GM19099 (cell line): ENCODE data around the gene LHPP.

Experiments used
- POLR2A ChIP-seq: IDR thresholded peaks from 3 replicates; pipeline ENCODE4 v1.6.1; 2011; ENCODE audit warnings: low read depth; ENCODE audit not compliant: insufficient read length; ENCODE audit errors: extremely low read depth

LHPP gene

DNA sequence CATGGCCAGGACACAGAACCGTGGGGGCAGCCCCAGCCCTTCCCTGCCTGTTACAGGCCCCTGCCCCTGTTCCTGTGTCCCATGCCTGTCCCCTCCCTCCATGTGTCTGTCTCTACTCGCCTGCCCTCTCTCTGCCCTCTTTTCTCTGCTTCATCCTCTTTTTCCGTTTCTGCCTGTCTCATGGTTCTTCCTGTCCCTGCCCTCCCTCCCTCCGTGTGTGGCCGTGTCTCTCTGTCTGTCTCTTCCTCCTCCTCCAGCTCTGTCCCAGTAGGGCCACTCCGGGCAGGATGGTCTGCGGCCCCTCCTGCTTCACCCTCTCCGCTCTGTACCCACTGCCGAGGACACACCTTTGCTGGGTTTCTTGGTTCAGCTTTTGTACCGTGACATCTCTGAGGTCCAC is 145.2 kb downstream of the LHPP start:
- no peak for TF ChIP-seq POLR2A

DNA sequence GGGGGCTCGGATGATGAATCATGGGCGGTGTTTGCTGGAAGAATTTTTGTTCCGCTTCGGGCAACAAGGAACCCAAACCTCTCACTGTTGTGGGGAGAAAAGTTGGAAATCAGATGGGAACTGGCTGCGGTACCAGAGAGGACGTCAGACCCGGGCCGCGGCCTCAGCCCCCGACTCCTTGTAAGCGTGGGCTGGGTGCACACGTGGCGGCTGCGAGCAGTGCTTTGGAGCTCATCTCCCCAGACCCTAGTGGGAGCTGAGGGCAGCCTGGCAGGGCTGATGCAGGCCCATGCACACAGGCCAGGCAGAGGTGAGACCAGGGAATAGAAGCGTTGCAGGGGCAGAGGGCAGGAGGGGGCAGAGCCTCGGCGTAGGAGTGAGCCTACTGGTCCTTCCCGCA is 146.1 kb downstream of the LHPP start:
- no peak for TF ChIP-seq POLR2A

DNA sequence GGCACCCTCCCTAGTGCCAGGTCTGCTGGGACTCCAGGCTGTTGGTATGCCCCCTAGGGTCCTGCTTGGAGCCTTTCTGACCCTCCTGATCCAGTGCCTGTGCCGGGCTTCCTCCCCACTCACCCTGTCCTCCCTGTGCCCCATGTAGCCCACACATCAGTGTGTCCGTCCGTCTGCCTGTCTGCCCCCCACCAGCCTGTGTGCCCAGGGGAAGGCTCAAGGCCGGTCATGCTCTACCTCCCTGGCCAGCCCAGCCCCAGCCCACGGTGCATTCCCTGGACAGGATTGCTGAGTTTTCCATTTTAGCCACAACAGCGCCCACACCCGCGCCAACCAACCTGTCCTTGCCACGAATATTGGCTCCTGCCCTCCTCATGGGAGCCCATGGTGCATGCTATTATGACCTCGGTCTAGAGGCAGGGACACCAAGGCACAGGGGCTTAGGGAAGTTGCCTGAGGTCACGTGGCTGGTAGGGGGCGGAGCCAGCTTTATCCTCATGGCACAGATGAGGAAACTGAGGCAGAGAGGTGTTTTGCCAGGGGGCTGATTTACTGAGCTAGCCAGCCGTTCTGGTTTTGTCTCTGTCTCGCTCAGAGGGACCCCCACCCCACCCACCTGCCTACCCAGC is 146.6 kb downstream of the LHPP start:
- TF ChIP-seq POLR2A: no peak

DNA sequence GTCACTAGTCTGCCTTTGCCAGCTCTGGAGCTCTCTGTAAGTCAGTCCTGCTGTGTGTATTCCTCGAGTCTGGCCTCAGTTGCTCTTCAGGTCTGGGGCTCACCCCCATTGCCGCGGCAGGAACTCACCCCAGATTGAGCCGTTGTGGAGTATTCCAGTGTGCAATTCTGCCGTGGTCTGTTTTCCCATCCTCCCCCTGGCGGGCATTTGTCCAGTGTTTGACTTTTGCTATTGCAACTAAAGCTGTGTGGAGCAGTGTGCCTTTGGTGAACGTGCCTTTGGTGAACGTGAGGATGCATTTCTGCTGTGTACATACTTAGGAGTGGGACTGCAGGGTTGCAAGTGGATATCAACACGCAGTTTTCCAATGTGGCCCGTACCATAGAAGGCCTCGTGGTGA is 148.1 kb downstream of the LHPP start:
- no peak for TF ChIP-seq POLR2A

DNA sequence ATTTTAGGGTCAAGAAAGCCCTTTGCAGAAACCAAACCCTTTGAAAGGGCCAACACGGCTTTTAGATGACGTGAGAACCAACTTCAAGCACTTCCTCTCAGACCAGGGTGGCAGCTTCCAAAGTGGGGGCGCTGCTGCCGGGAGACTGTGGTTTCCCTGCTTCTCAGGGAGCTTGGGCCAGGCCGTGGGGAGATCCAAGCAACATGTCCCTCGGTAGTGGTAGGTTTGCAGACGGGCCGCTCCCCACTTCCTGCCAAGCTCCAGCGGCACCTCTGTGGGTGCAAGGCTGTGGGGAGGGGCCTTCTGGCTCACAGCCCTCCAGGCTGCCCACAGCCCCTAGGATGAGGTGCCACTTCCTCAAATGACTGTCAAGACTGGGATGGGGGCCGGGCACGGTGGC is 150.1 kb downstream of the LHPP start:
- TF ChIP-seq POLR2A: no peak

DNA sequence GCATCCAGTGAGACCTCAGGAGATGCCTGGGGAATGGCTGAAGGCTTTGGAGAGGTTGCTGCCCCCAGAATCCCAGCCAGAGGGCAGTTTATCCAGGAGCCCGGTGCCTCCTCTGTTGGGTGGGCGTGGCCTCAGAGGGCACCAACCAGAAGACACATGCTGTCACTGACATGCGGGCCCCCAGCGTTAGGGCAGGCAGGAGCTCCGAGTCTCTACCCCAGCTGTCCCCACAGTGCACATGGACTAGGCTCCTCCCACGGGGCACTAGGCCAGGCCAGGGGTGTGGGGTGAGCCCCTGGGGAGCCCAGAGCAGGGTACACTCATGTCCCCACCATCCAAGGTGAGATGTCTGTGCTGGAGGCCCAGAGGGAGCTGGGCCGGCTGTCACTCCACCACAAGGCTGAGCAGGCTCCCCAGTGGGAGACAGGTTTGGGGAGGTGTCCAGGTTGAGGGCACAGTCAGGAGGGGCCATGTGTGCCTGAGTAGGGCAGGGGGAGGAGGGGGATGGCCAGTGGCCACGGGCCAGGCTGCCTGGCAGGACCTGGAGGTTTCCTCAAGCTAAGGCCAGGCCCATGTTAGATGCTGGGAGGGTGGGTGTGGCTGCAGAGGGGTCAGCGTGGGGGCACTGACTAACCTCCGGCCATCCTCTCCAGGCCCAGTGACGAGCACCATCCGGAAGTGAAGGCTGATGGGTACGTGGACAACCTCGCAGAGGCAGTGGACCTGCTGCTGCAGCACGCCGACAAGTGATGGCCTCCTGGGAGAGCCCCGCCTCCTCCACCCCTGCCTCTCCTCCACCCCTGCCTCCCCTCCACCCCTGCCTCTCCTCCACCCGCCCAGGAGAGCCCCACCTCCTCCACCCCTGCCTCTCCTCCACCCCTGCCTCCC is 151.2 kb downstream of the LHPP start:
- TF ChIP-seq POLR2A: no peak

DNA sequence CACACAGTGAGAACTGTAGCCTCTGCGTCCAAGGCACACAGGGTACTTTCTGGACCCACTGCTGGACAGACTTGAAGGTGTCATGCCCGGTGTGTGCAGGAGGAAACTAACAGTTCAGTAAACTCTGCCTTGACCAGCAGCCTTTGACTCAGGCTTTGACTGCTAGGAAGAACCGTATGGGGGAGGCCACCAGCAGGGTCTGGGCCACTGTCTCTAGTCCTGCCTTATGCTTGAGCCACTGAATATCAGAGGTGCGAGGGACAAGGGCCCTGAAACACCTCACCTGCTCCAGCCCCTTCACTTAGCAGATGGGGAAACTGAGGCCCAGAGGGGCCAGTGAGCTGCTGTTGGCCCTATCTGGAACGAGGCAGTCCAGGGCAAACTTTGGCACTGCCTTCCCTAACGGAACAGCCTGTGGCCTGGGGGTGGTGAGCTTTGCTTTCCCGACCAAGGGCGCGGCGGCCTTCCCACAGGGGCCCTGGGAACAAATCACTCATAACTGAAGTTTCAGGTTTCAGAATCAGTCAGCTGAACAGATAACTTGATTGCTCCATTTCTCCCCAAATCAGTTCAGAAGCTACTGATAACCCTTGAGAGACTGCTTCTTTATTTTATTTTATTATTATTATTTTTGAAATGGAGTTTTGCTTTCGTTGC is 152.5 kb downstream of the LHPP start:
- TF ChIP-seq POLR2A: no peak

DNA sequence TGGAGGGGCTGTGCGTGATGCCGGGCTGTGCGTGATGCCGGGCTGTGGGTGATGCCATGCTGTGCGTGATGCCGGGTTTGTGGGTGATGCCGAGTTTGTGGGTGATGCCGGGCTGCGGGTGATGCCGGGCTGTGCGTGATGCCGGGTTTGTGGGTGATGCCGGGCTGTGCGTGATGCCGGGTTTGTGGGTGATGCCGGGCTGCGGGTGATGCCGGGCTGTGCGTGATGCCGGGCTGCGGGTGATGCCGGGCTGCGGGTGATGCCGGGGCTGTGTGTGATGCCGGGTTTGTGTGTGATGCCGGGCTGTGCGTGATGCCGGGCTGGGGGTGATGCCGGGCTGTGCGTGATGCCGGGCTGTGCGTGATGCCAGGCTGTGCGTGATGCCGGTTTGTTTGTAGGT is 153.6 kb downstream of the LHPP start:
- TF ChIP-seq POLR2A: no peak

DNA sequence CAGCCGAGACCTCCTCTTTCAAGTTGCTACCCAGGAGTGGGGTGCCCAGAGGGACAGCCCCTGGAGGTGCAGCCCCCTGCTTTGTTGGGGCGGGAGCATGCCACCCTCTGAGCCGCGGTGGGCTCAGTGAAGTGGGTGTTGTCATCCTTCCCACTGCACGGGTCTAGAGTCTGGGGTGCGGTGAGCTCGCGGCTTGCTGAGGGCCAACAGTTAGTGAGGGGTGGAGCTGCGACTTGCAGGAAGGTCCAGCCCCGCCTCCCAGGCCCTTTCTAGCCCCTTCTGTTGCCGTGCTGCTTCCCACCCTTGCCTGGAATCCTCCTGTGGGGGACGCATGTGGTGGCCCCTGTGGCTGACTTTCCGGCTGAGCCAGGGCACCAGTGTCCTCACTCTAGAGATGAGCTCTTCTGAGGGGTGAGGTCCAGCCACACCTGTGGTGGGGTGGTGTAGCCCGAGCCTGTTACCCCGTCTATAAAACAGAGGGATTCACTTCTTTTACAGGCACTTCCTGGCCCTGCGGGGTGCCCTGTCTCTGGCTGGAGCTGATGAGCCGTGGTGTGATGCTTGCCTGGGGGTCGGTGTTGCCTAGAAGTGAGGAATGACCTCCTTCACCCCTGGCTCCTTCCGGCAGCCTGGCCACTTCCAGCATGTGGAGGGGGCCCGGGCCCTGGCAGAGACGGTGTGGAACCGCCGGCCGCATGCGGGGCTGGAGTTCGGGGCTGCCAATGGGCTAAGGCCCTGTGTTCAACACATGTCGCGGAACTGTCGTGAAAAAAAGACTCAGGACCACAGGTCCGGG is 154.6 kb downstream of the LHPP start:
- TF ChIP-seq POLR2A: no peak

DNA sequence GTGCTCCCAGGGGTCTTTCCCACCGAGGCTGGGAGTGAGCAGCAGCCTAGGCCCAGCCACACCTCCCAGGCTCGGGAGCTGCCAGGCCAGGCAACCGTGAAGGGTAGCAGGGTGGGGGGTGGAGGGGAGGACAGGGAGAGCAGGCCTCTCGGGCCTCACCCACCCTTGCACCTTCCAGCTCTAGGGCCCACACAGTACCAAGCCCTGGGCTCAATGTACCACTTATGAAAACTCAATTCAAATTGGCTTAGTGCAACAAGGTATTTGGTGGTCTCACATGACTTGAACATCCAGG is 155.2 kb downstream of the LHPP start:
- no peak for TF ChIP-seq POLR2A

DNA sequence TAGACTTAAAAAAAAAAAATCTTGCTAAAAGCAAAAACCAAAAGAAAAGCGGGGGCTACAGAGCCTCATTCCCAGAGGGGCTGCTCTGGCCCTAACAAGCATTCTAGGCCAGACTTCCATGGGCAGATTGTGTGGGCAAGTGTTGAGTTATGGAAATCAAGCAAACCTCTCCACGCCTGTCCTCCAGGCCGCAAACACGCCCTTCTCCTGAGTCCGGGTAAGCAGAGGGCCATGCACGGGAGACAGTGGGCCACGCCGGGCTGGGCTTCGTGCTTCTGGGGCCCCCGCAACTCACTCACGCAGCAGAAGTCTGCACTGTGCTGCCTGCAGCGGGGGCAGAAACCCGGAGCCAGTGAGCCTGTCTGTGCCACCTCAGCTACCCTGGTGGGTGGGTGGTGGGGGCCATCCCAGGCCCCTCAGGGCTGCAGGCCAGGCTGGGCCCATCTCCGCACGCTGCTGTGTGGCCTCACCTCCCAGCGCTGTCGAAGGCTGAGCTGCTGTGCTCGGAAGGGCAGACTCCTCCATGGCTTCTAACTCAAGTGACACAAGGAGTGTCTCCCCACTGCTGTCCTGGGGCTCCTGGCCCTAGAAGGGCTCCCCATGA is 156.9 kb downstream of the LHPP start:
- TF ChIP-seq POLR2A: no peak

DNA sequence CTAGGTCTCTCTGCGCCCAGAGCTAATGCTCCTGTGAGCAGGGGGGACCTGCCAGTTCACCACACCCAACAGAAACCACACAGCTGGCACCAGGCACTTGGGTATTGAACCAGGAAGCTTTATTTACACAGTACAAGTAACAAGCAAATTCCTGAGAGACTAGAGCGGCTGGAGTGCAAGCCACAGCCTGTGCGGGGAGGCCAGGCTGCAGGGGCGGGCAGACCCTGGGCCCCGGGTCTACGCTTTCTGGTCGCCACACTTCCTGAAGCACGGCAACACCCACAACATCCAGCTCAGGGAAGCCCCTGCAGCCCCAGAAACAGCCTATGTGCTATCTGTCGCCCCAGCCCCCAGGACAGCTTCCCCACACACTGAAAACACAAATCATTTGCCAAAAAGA is 157.6 kb downstream of the LHPP start:
- no peak for TF ChIP-seq POLR2A

DNA sequence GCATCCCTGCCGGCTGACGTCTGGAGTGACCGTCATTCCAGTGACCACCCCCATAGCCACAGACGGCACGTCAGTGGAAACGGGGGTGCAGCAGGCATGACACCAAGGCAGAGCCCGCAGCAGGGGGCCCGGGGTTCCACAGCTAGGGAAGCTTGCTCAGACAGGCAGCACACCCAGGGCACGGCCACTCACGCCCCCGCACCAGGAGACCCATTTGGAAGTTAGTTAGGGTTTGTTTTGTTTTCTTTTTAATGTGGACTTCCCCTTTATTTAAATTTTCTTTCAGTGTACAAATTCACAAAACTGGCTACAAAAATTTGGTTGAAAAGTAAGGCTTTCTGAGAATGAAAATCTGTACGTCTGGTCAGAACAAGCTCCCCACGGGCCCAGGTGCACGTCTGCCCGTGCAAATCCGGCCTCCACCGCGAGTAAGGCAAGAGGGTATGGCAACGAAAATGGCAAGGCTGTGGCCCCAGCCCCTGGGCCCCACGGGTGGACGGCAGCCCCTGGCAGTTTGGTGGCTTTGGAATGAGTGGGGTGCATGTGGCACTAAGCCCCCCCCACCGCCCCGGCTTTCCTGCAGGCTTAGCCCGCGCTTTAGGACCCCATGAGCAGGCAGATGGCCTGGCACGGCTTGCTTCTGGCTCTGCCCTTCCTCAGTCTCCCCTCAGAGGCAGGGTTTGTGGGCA is 158.3 kb downstream of the LHPP start:
- TF ChIP-seq POLR2A: no peak

DNA sequence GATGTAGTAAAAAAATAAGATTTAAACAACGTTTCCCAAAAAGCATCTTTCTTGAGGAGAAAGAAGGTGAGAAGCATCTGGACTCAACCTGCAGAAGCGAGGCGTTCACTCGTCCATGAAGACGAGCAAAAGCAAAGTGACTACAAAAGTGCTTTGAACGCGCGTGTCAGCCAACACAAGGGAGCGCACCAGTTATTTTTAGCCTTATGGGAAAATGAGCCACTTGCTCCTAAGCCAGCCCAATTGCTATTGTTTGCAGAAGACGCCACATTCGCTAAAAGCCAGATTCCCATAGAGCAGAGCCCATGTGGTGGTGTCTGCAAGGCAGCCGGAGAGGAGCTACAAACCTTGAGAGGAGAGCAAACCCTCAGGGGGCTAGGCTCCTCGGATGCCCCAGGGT is 160.0 kb downstream of the LHPP start:
- TF ChIP-seq POLR2A: no peak
